ENCODE results near the gene FAM13A. TPM values are rescaled to one million over a fixed set of nuclear protein-coding genes. Genes with fewer than 3 reads are reported as not detected.
A peak's percentile ranks its signal among the peaks of the same experiment; 100 is the strongest.

The FAM13A gene
- total and polyA plus RNA-seq, 8 donors, result 15.7 to 56.4 (median 38.1) TPM

- no peaks in the 10 kb centered on the region for H3K9me3 ChIP-seq
- peak; percentile 55 to 79 (median 72) for ATAC-seq
- H3K4me1 ChIP-seq, result peaks cover 20 to 72% (median 65%) of the 10 kb centered on the region in 3 donors
- H3K27ac ChIP-seq, result peak overlapping the region in 3 of 4 donors; percentile 28 to 50 (median 29)
- WGBS, 2 donors, result 13 to 17% methylated on average over 6 of the region's 6 CpGs
- DNase-seq, result peak in 3 of 6 donors; percentile 41 to 50 (median 41)
- H3K27me3 ChIP-seq, result no peaks in the 10 kb centered on the region
- no peaks in the 10 kb centered on the region for H3K36me3 ChIP-seq
- intact Hi-C loops (cut with DNase I), result loop anchor here in 1 of 3 donors (10.0 kb wide), 1 partner anchor 211 kb away; no protein-coding TSS in a partner anchor
- no peak overlapping the region for H3K4me3 ChIP-seq
- TF ChIP-seq CTCF (IDR thresholded peaks at IDR 0.05), result peak in 3 of 4 donors; percentile 12 to 47 (median 26)
- no peak for FAIRE-seq
These were observed 242.9 kb downstream of the FAM13A start for GRCh38 chr4:88814043-88814617.

- H3K4me3 ChIP-seq, result no peak overlapping the region
- no peak for TF ChIP-seq CTCF (IDR thresholded peaks at IDR 0.05)
- intact Hi-C loops (cut with DNase I), result loop anchor here in 1 of 3 donors (10.0 kb wide), 1 partner anchor 212 kb away; no protein-coding TSS in a partner anchor
- H3K36me3 ChIP-seq, result no peaks in the 10 kb centered on the region
- no peaks in the 10 kb centered on the region for H3K9me3 ChIP-seq
- no peaks in the 10 kb centered on the region for H3K27me3 ChIP-seq
- 38 to 40% methylated on average over 4 of the region's 4 CpGs for WGBS, 2 donors
- FAIRE-seq (no peak), ATAC-seq (peak in 3 of 4 donors; percentile 45 to 53 (median 52)), DNase-seq (no peak)
- H3K27ac ChIP-seq, result peak overlapping the region in 1 of 4 donors; percentile 29
- H3K4me1 ChIP-seq, result peaks cover 18 to 75% (median 63%) of the 10 kb centered on the region in 3 donors
These were observed 244.0 kb downstream of the FAM13A start for GRCh38 chr4:88813013-88813412.

GRCh38 chr4:88812420-88812819 lies 244.6 kb downstream of the FAM13A start:
- intact Hi-C loops (cut with DNase I), result loop anchor here in 1 of 3 donors (10.0 kb wide), 1 partner anchor 212 kb away; no protein-coding TSS in a partner anchor
- H3K27ac ChIP-seq, result no peak overlapping the region

GRCh38 chr4:88811904-88812303 lies 245.1 kb downstream of the FAM13A start:
- H3K27me3 ChIP-seq, result no peaks in the 10 kb centered on the region
- no peak overlapping the region for H3K27ac ChIP-seq
- WGBS, 2 donors, result 95 to 96% methylated on average over 1 of the region's 1 CpG
- intact Hi-C loops (cut with DNase I), result loop anchor here in 1 of 3 donors (10.0 kb wide), 1 partner anchor 213 kb away; no protein-coding TSS in a partner anchor
- FAIRE-seq (no peak), DNase-seq (no peak), ATAC-seq (no peak)
- no peak for TF ChIP-seq CTCF (IDR thresholded peaks at IDR 0.05)
- H3K36me3 ChIP-seq, result no peaks in the 10 kb centered on the region
- no peak overlapping the region for H3K4me3 ChIP-seq
- H3K9me3 ChIP-seq, result no peaks in the 10 kb centered on the region
- peaks cover 27 to 76% (median 73%) of the 10 kb centered on the region in 3 donors for H3K4me1 ChIP-seq

More at GRCh38 chr4:88812420-88812819, 244.6 kb downstream of the FAM13A start:
- no peaks in the 10 kb centered on the region for H3K9me3 ChIP-seq
- H3K4me3 ChIP-seq, result no peak overlapping the region
- H3K36me3 ChIP-seq, result no peaks in the 10 kb centered on the region
- H3K27me3 ChIP-seq, result no peaks in the 10 kb centered on the region
- no peak for DNase-seq
- peak in 1 of 4 donors; percentile 28 for ATAC-seq
- peaks cover 22 to 75% (median 68%) of the 10 kb centered on the region in 3 donors for H3K4me1 ChIP-seq
- WGBS, 2 donors, result 35 to 38% methylated on average over 1 of the region's 1 CpG
- no peak for FAIRE-seq
- no peak for TF ChIP-seq CTCF (IDR thresholded peaks at IDR 0.05)

- Histone ChIP-seq H3K27ac (no peak overlapping the region), H3K4me1 (peaks cover 30 to 73% (median 71%) of the 10 kb centered on the region in 3 donors), H3K4me3 (no peak overlapping the region), H3K36me3 (no peaks in the 10 kb centered on the region), H3K27me3 (no peaks in the 10 kb centered on the region), H3K9me3 (no peaks in the 10 kb centered on the region)
- no peak for DNase-seq
- FAIRE-seq, result no peak
- 52 to 71% methylated on average over 1 of the region's 1 CpG for WGBS, 2 donors
- intact Hi-C loops (cut with DNase I), result loop anchor here in 1 of 3 donors (10.0 kb wide), 1 partner anchor 214 kb away; no protein-coding TSS in a partner anchor
- ATAC-seq, result no peak
- no peak for TF ChIP-seq CTCF (IDR thresholded peaks at IDR 0.05)
These were observed 246.7 kb downstream of the FAM13A start for GRCh38 chr4:88810325-88810724.
